ENCODE results near the gene NISCH.

Gene NISCH

DNA sequence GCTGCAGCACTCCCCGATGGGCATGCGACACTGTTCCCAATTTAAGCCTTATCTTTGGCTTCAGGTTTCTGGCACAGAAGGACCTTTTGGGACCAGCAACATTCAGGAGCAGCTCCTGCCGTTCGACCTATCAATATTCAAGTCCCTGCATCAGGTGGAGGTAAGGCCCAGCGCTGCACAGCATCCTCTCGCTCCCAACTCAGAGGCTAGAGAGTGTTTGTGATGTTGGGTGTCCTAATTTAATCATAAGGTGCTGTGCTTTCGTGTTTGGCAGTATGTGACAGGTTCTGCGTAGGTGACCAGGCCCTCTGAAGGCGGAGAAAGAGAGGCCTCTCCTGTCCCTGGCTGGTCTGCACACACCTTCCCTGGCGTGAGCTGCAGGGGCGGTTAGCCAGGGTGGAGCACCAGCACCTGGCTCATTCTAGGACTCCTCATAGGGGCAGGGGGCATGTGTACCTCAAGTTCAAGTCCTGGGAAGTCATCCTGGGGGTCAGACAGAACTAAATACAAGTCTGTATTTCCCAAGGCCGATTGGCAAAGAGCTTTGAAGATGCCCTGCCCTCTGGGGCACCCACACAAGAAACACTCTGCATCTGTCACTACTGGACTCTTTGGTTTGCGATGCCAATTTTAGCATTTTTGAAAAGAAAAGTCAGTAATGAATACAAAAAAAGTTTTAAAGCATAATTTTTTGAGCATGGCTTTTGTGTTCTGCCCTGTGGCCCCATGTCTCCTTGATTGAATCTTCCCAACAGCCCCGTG is 17.0 kb downstream of the NISCH start:
- ATAC-seq: no peak

DNA sequence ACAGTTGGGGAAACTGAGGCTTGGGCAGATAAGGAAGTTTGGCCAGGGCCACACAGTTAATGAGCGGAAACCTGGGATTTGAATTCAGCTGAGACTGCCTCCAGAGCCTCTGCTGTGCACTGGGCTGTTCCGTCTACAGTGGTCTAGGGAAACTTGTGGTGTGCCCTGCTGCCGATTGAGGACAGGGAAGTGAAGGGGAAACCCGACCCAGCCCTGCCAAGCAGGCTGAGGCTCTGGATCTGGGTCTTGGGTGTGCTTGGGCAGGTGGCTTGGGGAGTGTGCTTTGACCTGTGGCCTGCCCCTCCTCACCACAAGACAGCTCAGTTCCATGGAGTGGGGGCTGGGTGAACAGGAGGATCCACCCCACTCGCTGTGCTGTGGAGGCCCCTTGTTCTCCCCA is 17.6 kb downstream of the NISCH start:
- ATAC-seq: no peak

DNA sequence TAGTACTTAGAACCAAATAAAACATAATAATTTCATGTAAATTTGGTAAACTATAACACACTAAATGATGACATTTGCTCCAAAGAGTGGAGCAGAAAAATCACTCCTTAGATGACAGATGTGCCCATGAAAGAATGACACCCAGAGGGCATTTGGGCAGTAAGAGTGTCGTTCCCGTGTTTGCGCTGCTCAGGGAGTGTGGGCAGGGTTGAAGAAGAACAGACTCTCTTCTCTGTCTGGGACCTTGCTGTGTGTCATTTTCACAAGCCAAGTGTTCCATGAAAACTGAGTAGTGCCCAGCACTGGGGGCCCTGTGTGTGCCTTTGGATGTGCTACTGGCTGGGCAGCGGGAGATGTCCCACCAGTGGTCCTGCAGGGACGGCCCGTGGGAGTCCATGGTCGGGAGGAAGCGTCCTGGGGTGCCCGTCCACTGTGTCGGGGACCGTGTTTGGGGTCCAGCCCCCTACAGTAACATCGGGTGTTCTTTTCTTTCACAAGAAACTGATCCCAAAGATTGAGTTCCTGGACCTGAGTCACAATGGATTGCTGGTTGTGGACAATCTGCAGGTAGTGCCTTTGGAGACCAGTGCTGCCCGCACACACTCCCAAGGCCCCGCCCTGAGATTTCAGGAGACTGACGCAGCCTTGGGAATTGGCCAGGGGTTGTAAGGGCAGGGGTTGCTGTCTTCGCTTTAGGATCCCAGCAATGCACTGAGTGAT is 21.8 kb downstream of the NISCH start:
- no peak for ATAC-seq

DNA sequence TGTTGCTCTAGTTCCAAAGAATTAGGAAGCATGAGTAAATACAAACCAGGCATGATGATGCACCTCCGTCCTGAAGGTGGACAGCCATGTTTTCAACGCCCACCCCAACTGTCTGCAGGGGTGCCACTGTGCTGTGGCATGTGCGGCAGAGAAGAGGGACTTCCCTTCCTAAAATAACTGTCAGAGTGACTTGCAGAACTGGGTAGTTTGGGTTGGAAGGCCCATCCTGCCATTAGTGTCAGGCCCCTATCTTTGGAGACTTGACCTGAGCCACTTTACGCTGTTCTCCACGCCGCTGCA is 22.3 kb downstream of the NISCH start:
- ATAC-seq: no peak

DNA sequence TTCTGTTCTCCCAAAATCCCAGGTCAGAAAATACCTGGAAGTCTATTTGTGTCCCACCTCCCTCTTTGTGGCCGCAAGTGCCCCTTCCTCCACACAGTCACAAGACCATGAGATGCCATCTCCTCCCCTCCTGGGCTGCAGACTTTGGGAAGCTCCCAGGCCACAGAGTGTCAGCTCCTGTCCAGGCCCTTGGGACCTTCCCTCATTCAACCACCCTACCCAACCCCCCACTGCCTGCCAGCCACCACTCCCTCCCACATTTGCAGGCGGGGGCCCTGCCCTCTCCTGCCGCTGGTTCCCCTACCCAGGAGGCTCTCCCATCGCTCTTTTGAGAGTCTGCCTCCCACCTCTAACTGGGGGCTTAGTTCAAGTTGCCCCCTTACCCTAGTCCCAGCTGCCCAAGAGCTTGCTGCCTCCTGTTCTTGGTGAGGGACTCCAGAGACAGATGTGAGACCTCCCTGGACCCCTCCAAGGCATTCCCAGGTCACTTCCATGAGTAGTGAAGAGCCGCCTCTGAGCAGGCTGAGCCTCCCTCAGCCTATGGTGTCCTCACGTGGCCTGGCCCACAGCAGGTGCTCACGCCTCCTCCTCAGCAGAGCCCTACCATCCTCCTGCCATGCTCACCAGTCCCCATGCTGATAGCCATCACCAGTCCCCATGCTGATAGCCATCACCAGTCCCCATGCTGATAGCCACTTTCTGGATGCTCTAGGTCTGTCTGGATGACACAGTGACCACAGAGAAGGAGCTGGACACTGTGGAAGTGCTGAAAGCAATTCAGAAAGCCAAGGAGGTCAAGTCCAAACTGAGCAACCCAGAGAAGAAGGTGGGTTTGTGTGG is 23.9 kb downstream of the NISCH start:
- no peak for ATAC-seq

DNA sequence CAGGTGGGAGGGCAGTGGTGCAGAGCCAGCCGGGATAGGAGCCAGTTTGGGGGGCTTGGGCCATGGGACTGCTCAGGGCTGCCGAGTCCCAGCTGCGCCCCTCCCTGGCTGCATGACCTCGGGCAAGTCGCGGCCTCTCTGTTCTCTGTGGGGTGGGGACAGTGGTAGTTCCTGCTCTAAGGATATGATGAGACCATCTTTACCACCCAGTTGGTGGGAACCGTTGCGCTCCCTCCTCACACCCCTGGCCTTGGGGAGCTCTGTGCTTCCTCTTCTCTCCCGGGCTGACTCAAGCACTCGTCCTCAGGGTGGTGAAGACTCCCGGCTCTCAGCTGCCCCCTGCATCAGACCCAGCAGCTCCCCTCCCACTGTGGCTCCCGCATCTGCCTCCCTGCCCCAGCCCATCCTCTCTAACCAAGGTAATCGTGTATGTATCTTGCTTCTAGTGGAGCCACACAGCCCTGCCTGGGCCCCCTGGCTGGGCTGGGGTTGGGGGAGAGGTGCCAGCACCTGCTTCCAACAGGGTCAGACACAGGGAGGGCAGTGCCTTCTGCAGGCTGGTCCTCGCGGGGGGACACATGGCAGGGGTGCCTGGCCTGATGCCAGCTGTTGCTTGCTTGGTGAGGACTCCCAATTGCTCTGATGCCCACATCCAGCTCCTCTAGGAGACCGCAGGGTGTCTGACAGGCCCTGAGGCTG is 24.6 kb downstream of the NISCH start:
- no peak for ATAC-seq

DNA sequence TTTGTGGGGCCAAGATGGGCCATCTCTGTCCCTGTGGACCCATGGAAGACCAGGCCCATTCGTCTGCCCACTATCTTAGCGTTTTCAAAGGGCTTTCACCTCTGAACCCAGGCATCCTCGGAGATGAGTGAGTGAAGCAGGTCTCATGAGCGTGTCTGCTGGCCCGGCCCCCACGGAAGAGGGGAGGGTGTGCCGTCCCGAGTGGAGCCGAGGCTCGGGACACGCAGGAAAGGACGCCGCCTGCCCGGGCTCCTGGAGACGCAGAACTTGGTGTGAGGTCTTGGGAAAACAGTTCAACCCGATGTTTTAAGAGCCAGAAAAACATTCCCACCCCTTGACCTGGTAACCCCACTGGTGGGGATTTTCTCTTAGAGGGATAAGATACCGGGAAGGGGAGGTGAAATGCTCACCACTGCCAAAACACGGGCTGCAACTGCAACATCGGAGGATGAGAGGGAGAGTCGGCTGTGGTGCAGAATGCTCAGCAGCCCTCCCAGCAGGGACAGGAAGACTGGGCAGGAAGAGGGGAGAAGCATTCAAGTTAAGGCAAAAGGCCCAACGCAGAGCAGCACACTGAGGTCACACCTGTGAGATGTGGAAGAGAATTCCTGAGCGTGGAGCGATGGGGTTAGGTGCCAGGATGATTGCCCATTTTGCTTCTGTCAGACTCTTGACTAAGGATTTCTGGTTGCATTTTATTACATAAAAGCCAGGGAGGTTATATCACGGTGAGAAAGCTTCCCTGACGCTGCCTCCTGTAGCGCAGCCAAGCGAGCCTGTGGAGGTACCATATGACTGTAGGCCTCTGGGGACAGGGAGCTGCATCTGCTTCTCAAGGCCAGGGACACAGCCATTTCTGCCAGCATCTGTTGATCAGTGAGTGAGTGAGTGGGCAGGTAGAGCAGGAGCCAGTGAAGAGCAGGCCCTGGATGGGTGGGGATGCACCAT is 25.6 kb downstream of the NISCH start:
- ATAC-seq: no peak

DNA sequence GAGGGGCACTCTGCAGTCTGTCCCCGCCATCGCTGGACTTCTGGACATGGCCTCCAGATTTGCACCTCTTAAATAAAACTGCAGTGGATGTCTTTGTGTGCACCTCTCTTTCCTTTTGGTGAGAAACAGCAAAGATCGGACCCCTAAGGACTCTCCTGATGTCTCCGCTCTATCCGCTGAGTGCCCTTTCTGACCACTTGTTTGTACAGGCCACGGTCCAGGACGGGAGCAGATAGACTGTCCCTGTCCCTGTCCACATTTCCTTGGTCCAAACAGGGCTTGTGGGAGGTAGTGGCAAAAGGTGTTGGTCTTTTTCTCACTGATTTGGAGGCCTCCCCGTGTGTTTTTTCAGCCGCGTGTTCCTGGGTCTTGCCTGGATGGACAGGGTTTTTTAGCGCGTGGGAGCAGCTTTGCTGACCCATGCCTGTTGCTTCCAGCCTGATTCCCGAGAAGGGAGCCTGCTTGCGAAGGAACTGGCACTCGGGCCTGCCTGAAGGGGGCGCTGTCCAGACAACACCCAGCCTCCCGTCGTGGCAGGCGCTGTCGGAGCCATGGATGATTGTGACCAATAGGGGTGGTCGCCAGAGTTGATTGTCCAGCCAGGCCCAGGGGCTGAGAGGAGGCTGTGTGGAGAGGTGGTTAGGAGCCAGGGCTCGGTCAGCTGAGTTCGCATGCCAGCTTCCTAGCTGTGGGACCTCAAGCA is 26.6 kb downstream of the NISCH start:
- ATAC-seq: no peak

DNA sequence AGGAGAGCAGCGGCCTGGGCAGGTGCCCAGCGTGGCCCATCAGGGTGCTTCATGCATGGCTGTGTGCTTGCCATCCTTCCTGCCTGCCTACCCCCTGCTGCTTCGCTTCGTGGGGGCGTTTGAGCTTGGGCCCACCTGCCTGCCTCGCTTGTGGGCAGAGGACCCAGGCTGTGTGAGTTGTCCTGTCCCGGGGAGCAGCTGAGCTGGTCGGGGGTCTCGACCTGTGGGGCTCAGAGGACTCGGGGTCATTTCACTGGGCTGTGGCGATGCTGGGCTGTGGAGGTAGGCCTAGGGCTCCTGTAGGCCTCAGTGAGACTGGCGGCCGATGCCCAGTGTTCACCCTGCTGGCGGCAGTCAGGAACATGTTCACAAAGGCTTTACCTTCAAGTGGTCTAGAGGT is 27.7 kb downstream of the NISCH start:
- ATAC-seq: no peak

DNA sequence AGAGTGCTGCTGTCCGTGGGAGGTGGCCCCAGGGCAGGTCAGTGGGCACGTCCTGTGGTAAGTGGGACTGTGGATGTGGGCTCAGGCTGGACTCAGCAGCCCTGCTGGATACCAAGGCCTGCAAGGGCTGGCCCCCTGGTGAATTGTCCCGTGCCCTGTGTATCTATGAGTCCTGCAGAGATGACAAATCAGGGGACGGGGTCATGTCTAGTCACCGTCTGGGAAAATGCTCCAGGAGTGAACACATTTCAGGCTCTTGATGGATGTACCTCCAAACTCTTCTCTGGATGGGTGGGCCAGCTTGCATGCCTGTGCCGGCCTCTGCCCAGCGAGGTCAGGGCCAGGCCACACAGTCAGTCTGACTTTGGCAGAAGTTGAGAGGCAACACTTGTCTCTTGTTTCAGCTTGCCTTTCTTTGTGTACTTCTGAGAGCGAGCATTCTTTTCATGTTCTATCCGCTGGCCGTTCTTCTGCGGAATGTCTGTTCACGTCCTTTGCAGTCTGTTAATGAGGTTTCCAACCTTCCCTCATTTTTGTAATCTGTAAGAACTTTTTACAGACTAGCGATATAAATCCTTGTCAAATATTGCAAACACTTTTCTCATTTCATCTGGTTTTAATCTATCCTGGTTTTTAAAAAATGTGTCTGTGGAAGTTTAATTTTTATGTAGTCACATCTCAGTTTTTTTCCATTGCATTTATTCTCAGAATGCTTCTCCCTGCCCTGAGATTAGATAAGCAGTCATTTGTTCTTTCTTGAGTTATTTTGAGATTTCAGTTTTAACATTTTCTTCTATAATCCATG is 28.4 kb downstream of the NISCH start:
- no peak for ATAC-seq

DNA sequence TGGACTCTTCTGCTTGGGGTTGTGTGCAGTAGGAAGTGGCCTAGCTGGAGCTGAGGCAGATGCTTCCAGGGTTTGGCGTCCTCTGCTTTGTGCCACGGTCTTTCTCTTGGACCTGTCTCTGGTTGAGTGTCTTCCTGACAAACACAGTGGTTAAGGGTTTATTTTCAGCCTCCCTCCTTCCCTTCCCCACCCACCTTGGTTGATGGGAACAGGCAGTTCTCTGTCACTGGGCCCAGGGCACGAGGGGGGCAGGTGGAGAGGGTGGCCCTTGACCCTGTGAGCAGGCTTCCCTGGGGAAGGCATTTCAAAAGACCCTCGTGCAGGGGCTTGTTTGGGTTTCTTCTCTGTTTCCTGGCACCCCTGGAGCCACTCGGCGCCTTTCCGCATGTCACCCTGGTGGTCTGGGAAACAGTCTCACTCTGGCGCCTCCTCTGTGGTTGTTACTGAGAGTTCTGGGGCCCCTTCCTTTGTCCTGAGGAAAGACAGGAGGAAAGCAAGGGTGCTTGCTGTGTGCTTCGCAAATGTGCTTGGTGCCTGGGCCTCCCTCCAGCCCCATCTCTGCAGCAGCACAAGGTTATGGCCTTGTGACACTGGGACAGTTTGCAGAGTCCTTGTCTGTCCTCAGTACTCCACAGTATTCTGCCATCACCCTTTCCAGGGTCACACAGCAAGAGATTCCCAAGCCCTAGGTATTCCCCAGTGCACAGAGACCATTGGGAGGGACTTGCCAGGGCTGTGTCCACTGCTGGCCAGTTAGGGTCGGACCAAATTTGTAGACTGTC is 29.5 kb downstream of the NISCH start:
- ATAC-seq: no peak

DNA sequence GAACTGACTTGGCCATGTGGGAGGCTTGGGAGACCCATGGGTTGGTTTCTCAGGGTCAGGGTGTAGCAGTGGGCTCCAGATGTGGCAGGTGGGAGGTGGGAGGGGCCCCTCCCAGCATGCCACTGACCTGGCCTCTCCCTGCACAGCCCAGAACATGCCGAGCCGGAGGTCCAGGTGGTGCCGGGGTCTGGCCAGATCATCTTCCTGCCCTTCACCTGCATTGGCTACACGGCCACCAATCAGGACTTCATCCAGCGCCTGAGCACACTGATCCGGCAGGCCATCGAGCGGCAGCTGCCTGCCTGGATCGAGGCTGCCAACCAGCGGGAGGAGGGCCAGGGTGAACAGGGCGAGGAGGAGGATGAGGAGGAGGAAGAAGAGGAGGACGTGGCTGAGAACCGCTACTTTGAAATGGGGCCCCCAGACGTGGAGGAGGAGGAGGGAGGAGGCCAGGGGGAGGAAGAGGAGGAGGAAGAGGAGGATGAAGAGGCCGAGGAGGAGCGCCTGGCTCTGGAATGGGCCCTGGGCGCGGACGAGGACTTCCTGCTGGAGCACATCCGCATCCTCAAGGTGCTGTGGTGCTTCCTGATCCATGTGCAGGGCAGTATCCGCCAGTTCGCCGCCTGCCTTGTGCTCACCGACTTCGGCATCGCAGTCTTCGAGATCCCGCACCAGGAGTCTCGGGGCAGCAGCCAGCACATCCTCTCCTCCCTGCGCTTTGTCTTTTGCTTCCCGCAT is 31.8 kb downstream of the NISCH start:
- ATAC-seq: no peak

DNA sequence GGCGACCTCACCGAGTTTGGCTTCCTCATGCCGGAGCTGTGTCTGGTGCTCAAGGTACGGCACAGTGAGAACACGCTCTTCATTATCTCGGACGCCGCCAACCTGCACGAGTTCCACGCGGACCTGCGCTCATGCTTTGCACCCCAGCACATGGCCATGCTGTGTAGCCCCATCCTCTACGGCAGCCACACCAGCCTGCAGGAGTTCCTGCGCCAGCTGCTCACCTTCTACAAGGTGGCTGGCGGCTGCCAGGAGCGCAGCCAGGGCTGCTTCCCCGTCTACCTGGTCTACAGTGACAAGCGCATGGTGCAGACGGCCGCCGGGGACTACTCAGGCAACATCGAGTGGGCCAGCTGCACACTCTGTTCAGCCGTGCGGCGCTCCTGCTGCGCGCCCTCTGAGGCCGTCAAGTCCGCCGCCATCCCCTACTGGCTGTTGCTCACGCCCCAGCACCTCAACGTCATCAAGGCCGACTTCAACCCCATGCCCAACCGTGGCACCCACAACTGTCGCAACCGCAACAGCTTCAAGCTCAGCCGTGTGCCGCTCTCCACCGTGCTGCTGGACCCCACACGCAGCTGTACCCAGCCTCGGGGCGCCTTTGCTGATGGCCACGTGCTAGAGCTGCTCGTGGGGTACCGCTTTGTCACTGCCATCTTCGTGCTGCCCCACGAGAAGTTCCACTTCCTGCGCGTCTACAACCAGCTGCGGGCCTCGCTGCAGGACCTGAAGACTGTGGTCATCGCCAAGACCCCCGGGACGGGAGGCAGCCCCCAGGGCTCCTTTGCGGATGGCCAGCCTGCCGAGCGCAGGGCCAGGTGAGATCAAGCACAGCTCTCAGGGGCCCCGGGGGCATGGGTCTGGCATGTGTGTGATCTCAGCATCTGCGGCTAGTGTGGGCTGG is 32.6 kb downstream of the NISCH start:
- ATAC-seq: no peak

DNA sequence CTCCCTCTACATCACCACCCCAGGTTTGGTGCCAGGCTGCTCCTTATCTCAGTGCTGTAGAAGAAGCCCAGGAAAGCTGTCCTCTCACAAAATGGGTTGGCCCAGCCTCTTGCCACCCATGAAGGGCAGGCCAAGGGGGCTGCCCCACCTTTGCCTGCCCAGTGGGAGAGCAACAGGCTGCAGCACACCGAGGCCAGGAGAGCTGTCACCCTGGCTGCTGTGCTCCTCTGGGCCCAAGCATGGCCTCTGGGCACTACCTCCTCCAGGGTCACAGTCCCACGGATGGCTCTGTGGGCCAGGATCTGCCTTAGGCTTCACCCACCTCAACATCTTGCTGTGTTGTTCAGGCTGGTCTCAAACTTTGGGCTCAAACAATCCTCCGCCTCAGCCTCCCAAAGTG is 33.3 kb downstream of the NISCH start:
- no peak for ATAC-seq

DNA sequence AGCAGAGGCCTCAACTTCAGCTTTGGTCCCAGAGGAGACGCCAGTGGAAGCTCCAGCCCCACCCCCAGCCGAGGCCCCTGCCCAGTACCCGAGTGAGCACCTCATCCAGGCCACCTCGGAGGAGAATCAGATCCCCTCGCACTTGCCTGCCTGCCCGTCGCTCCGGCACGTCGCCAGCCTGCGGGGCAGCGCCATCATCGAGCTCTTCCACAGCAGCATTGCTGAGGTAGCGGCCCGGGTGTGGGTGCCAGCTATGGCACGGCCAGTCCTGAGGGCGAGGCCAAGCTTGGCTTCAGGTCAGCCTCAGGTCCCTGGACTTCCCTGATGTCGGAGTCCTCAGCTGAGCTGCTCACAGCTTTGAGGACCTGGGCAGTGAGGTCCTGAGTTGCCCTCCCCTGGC is 34.0 kb downstream of the NISCH start:
- no peak for ATAC-seq

DNA sequence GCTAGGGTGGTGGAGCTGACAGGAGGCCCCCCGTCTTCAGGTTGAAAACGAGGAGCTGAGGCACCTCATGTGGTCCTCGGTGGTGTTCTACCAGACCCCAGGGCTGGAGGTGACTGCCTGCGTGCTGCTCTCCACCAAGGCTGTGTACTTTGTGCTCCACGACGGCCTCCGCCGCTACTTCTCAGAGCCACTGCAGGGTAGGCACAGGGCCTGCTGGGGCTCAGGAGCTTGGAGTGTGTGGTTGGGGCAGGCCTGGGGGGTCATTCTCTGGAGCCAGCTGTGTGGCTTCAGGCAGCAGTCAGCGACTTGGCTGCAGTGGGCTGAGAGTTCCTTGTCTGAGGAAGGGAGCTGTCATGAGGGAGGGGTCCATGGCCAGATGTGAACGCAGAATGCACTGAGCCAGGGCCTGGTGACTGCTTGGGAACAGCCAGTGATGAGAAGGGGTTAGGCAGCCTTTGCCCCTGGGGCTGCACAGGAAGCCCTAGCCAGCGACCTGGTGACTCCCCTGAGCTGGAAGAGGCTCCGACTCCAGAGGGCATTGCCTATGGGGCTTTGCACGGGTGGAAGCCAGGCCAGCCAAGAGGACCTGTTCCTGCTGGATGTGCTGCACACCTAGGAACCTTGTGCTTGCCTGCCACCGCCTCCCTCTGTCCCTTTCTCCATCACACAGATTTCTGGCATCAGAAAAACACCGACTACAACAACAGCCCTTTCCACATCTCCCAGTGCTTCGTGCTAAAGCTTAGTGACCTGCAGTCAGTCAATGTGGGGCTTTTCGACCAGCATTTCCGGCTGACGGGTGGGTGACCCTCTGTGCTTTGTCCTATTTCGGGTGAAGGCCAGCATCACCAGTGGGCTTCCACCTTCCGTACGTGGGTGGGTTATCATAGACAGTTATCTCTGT is 34.9 kb downstream of the NISCH start:
- ATAC-seq: no peak
